Measurements from ENCODE around the gene BEAN1.
A peak's percentile ranks its signal among the peaks of the same experiment; 100 is the strongest.
"Not testable (repeated sequence)": the region's sequence is repeated elsewhere in the genome, so short reads cannot be mapped to it uniquely, and the experiment has no call there.

BEAN1 gene

GRCh38 chr16:66510711-66511601 is 83.9 kb downstream of the BEAN1 start:
- DNase-seq = no peak

GRCh38 chr16:66511602-66512271 is 84.6 kb downstream of the BEAN1 start:
- no peak for DNase-seq

GRCh38 chr16:66512272-66513110 is 85.4 kb downstream of the BEAN1 start:
- no peak for DNase-seq

- DNase-seq = no peak
Measured at GRCh38 chr16:66513111-66513723, 86.1 kb downstream of the BEAN1 start.

- not testable (repeated sequence) for DNase-seq
Measured at GRCh38 chr16:66514391-66514790, 87.3 kb downstream of the BEAN1 start.

- DNase-seq = not testable (repeated sequence)
Measured at GRCh38 chr16:66514980-66515595, 88.0 kb downstream of the BEAN1 start.

- no peak for DNase-seq
Measured at GRCh38 chr16:66515596-66516508, 88.8 kb downstream of the BEAN1 start.

GRCh38 chr16:66516509-66516807 is 89.4 kb downstream of the BEAN1 start:
- DNase-seq = no peak

GRCh38 chr16:66516808-66517585 is 89.9 kb downstream of the BEAN1 start:
- DNase-seq = peak; percentile 71

GRCh38 chr16:66517586-66518263 is 90.6 kb downstream of the BEAN1 start:
- DNase-seq = no peak

- DNase-seq = no peak
Measured at GRCh38 chr16:66519482-66520373, 92.6 kb downstream of the BEAN1 start.

GRCh38 chr16:66520406-66521170 is 93.5 kb downstream of the BEAN1 start:
- no peak for DNase-seq

GRCh38 chr16:66521252-66521713 is 94.2 kb downstream of the BEAN1 start:
- DNase-seq = no peak

GRCh38 chr16:66521951-66522771 is 95.1 kb downstream of the BEAN1 start:
- DNase-seq = no peak

GRCh38 chr16:66522816-66523590 is 95.9 kb downstream of the BEAN1 start:
- no peak for DNase-seq

GRCh38 chr16:66523861-66524354 is 96.8 kb downstream of the BEAN1 start:
- no peak for DNase-seq

All from NCI-H774 (cell line).